T47D (cell line): Measurements from ENCODE around the gene MPP3.
A peak's percentile ranks its signal among the peaks of the same experiment; 100 is the strongest.
"Not testable (repeated sequence)": the region's sequence is repeated elsewhere in the genome, so short reads cannot be mapped to it uniquely, and the experiment has no call there.

ENCODE experiments used
- DNase-seq, 2 experiments: peaks; one replicate each; pipeline versions ENCODE4 v3.0.0 to v3.0.0-alpha.2; 2011 to 2012; ENCODE audit warnings: low read depth in 1 of 2, low spot score in 1 of 2
- JUND ChIP-seq: IDR thresholded peaks from 2 replicates; pipeline ENCODE4 v1.6.1; 2012; ENCODE audit warnings: low read depth
- in situ Hi-C: cut with HindIII; loops from 2 replicates; pipeline ENCODE4 v1.10.0; 2016; ENCODE audit warnings: low sequenced_read_pairs, low pct_unique_long_range_greater_than_20kb

Gene MPP3

GRCh38 chr17:43856141-43856540 lies 23.2 kb upstream of the MPP3 start:
- in situ Hi-C loops: no loop called here
- DNase-seq: no peak
- no peak for TF ChIP-seq JUND

GRCh38 chr17:43855061-43855460 lies 22.1 kb upstream of the MPP3 start:
- no peak for TF ChIP-seq JUND
- in situ Hi-C loops: no loop called here
- no peak for DNase-seq

- no peak for DNase-seq
- in situ Hi-C loops: no loop called here
- TF ChIP-seq JUND: no peak
These were observed 21.6 kb upstream of the MPP3 start for GRCh38 chr17:43854498-43854897.

GRCh38 chr17:43853546-43853945 lies 20.6 kb upstream of the MPP3 start:
- in situ Hi-C loops: no loop called here
- no peak for TF ChIP-seq JUND

GRCh38 chr17:43852571-43852970 lies 19.6 kb upstream of the MPP3 start:
- TF ChIP-seq JUND: no peak
- DNase-seq: no peak
- in situ Hi-C loops: no loop called here

More at GRCh38 chr17:43853546-43853945, 20.6 kb upstream of the MPP3 start:
- no peak for DNase-seq

GRCh38 chr17:43849116-43849515 lies 16.2 kb upstream of the MPP3 start:
- in situ Hi-C loops: no loop called here
- no peak for DNase-seq
- no peak for TF ChIP-seq JUND

GRCh38 chr17:43848601-43849000 lies 15.7 kb upstream of the MPP3 start:
- in situ Hi-C loops: no loop called here
- DNase-seq: no peak
- TF ChIP-seq JUND: no peak

GRCh38 chr17:43846963-43847371 lies 14.0 kb upstream of the MPP3 start, which contains the start of gene CD300LG:
TSS of gene CD300LG (plus strand) at chr17:43847176. CDS start at chr17:43847217, 41 bp downstream.
- in situ Hi-C loops: no loop called here
- no peak for DNase-seq
- TF ChIP-seq JUND: no peak

- no peak for TF ChIP-seq JUND
- DNase-seq: peak; percentile 86 to 91
- in situ Hi-C loops: no loop called here
These were observed 13.3 kb upstream of the MPP3 start for GRCh38 chr17:43846221-43846712.

GRCh38 chr17:43845766-43846165 lies 12.8 kb upstream of the MPP3 start:
- no peak for TF ChIP-seq JUND
- in situ Hi-C loops: no loop called here
- no peak for DNase-seq

- TF ChIP-seq JUND: no peak
- in situ Hi-C loops: no loop called here
- DNase-seq: no peak
These were observed 11.3 kb upstream of the MPP3 start for GRCh38 chr17:43844241-43844640.

- in situ Hi-C loops: no loop called here
- no peak for TF ChIP-seq JUND
- no peak for DNase-seq
These were observed 10.0 kb upstream of the MPP3 start for GRCh38 chr17:43842975-43843325.

GRCh38 chr17:43842091-43842974 lies 9.4 kb upstream of the MPP3 start:
- in situ Hi-C loops, DNase-seq: not testable (repeated sequence)
